Psoas muscle (tissue), 8 donors: ENCODE measurements around the gene PRPF19. TPM values are rescaled to one million over a fixed set of nuclear protein-coding genes. Genes with fewer than 3 reads are reported as not detected.
A peak's percentile ranks its signal among the peaks of the same experiment; 100 is the strongest.

Experiments used
- ATAC-seq, 4 donors: fragments of 200-7000 bp; cut with Tn5 transposase; one replicate each; pipeline ENCODE4 v1.9.1; 2020; ENCODE audit warnings: moderate library complexity in 3 of 4, mild to moderate bottlenecking in 2 of 4
- DNase-seq, 2 donors: peaks; one replicate each; pipeline ENCODE4 v3.0.0-alpha.2; 2020
- H3K27ac ChIP-seq: fragments of 200-600 bp; one replicate; pipeline ENCODE4 v1.8.0; 2022
- H3K27me3 ChIP-seq, 3 donors: fragments of 200-600 bp in 1 of 3; one replicate each; pipeline versions ENCODE4 v1.6.1 to v1.8.0; 2013 to 2022; ENCODE audit warnings: low read length in 2 of 3, mild to moderate bottlenecking in 2 of 3, moderate library complexity in 1 of 3; ENCODE audit not compliant: insufficient read depth in 3 of 3
- H3K36me3 ChIP-seq, 2 donors: fragments of 200-600 bp in 1 of 2; one replicate each; pipeline versions ENCODE4 v1.6.1 to v1.8.0; 2013 to 2022; ENCODE audit warnings: low read depth in 1 of 2, mild to moderate bottlenecking in 1 of 2, moderate library complexity in 1 of 2; ENCODE audit not compliant: insufficient read depth in 1 of 2
- H3K4me1 ChIP-seq: fragments of 200-600 bp; one replicate; pipeline ENCODE4 v1.8.0; 2022
- H3K4me3 ChIP-seq: fragments of 200-600 bp; one replicate; pipeline ENCODE4 v1.8.0; 2022; ENCODE audit warnings: mild to moderate bottlenecking
- H3K9me3 ChIP-seq: fragments of 200-600 bp; one replicate; pipeline ENCODE4 v1.8.0; 2022
- WGBS, 3 donors: extraction: QIAGEN DNeasy Blood & Tissue Kit; methylation state at CpG; one replicate each; pipeline versions ENCODE4 v1.1.6 to v1.1.7; 2013; 5-methylcytosine and 5-hydroxymethylcytosine counted together
- intact Hi-C, 2 donors: fragments of 100-400 bp; cut with DNase I; formaldehyde crosslinking; loops; one replicate each; pipeline versions ENCODE4 v1.11.0 to v1.14.2; 2022
- polyA plus RNA-seq, 3 donors: library from polyadenylated mRNA; stranded (reverse); fragments of 200-250 nt; gene quantifications; one replicate each; pipeline ENCODE4 v1.2.3, GENCODE V29; 2013
- total RNA-seq, 4 donors: library from RNA; stranded (reverse); fragmentation: NEBNext Ultra II Directional in 2 of 4; extraction: Animal tissue kit (Norgen Biotek cat#: 25700) in 2 of 4; gene quantifications; one replicate each; pipeline versions ENCODE4 v1.2.1 to v1.2.4, GENCODE V29; 2021 to 2023
- TF ChIP-seq, protein P1 (sequence below): fragments of 200-600 bp; IDR thresholded peaks from one replicate; pipeline ENCODE4 v1.8.0; 2022; ENCODE audit warnings: antibody characterized with exemption
- donor health status: healthy with polysubstance abuse.
- donor health status: DM: no; HTN: no; CAD: no; lungs with moderate emphysema.
- donor health status: Bipolar disorder and iron deficiency.
- donor health status: healthy.
- donor health status: DM: yes; HTN: yes; CAD: no.
- donor health status: DM: no; HTN: no; CAD: no.
- donor health status: DM: no; HTN: no; CAD: no.
- donor health status: DM: yes; HTN: yes; CAD: no.

PRPF19 gene
- total and polyA plus RNA-seq, 7 donors = 45.7 to 109 (median 67.4) TPM

DNA sequence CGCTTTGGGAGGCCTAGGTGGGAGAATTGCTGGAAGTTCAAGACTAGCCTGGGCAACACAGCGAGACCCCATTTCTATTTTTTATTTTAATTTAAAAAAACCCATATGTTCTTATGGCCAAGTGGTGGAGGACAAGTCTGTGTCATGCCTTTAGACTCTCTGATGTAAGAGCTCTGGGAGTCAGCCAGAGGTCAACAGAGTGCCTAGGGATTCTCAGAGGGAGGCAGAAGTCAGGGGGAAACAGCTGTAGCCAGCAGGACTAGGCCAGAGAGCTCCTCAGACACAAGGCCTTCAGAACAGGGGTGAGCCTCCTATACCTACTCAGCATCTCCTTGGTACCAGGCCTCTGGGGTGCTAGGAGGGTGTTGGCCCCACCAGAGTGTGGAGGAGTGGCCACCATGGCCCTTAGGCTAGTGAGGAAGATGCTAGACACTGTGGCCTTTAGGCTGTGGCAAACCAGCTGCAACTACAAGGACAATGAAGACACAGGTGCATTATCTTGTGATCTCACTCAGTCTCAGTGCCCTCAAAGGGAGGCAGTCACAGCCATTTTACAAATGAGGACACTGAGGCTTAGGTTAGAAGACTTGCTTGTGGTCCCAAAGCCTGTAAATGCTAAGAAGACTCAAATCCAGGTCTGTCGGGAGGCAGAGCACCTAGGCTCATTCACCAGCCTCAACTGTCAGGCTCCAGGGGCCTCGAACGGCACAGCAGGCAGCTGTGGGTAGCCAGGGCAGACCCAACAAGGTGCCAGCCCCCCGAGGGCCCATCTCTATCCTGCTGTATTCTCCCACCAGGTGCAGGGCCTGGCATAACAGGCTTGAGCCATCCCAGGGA, 34.0 kb downstream of the PRPF19 start:
- no peaks in the 10 kb centered on the region for H3K36me3 ChIP-seq
- DNase-seq (peak in 1 of 2 donors; percentile 54), ATAC-seq (peak in 3 of 4 donors; percentile 47 to 77 (median 73))
- H3K4me1 ChIP-seq = peaks cover 42% of the 10 kb centered on the region
- WGBS, 3 donors = 84 to 88% (median 87%) methylated on average over 6 of the region's 6 CpGs
- no peaks in the 10 kb centered on the region for H3K9me3 ChIP-seq
- H3K4me3 ChIP-seq = no peak overlapping the region
- intact Hi-C loops = no loop called here
- TF ChIP-seq, protein P1, sequence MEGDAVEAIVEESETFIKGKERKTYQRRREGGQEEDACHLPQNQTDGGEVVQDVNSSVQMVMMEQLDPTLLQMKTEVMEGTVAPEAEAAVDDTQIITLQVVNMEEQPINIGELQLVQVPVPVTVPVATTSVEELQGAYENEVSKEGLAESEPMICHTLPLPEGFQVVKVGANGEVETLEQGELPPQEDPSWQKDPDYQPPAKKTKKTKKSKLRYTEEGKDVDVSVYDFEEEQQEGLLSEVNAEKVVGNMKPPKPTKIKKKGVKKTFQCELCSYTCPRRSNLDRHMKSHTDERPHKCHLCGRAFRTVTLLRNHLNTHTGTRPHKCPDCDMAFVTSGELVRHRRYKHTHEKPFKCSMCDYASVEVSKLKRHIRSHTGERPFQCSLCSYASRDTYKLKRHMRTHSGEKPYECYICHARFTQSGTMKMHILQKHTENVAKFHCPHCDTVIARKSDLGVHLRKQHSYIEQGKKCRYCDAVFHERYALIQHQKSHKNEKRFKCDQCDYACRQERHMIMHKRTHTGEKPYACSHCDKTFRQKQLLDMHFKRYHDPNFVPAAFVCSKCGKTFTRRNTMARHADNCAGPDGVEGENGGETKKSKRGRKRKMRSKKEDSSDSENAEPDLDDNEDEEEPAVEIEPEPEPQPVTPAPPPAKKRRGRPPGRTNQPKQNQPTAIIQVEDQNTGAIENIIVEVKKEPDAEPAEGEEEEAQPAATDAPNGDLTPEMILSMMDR = no peak
- peak overlapping the region; percentile 46 for H3K27ac ChIP-seq
- no peaks in the 10 kb centered on the region for H3K27me3 ChIP-seq

- DNase-seq (peak in 1 of 2 donors; percentile 60), ATAC-seq (peak in 2 of 4 donors; percentile 24 to 62)
- Histone ChIP-seq H3K27ac (peak overlapping the region; percentile 4), H3K4me3 (no peak overlapping the region), H3K27me3 (no peaks in the 10 kb centered on the region), H3K4me1 (peaks cover 42% of the 10 kb centered on the region), H3K36me3 (no peaks in the 10 kb centered on the region), H3K9me3 (no peaks in the 10 kb centered on the region)
- intact Hi-C loops = no loop called here
- WGBS, 3 donors = 70 to 75% (median 73%) methylated on average over 7 of the region's 7 CpGs
- TF ChIP-seq, protein P1 = no peak
Observed at GRCh38 chr11:60871378-60872061, 34.9 kb downstream of the PRPF19 start.

GRCh38 chr11:60870733-60871377, 35.5 kb downstream of the PRPF19 start:
- Histone ChIP-seq H3K4me1 (peaks cover 39% of the 10 kb centered on the region), H3K27ac (peak overlapping the region; percentile 4), H3K36me3 (no peaks in the 10 kb centered on the region), H3K4me3 (no peak overlapping the region), H3K27me3 (no peaks in the 10 kb centered on the region), H3K9me3 (no peaks in the 10 kb centered on the region)
- intact Hi-C loops = no loop called here
- 73 to 84% (median 74%) methylated on average over 13 of the region's 13 CpGs for WGBS, 3 donors
- ATAC-seq (no peak), DNase-seq (no peak)
- TF ChIP-seq, protein P1 = no peak

- intact Hi-C loops = no loop called here
- 56 to 70% (median 67%) methylated on average over 3 of the region's 3 CpGs for WGBS, 3 donors
- no peak for DNase-seq
- no peak for ATAC-seq
- H3K36me3 ChIP-seq = no peaks in the 10 kb centered on the region
- no peaks in the 10 kb centered on the region for H3K9me3 ChIP-seq
- H3K27ac ChIP-seq = peak overlapping the region; percentile 4
- H3K4me1 ChIP-seq = peaks cover 37% of the 10 kb centered on the region
- no peaks in the 10 kb centered on the region for H3K27me3 ChIP-seq
- H3K4me3 ChIP-seq = no peak overlapping the region
- TF ChIP-seq, protein P1 = no peak
Observed at GRCh38 chr11:60870276-60870675, 36.1 kb downstream of the PRPF19 start.
